Stimulated activated CD8-positive, alpha-beta memory T cell treated with anti-CD3 and anti-CD28 coated beads, Interleukin-4, amount 100 ng/mL, for 4 hours (primary cell): ENCODE data around the gene MOB2.
"Not testable (repeated sequence)": the region's sequence is repeated elsewhere in the genome, so short reads cannot be mapped to it uniquely, and the experiment has no call there.

Source experiments
- DNase-seq, 2 donors: peaks; one replicate each; pipeline ENCODE4 v3.0.0-alpha.2; 2020; ENCODE audit warnings: low read depth in 2 of 2, low spot score in 1 of 2

MOB2 gene

GRCh38 chr11:1518301-1518700, 31.7 kb upstream of the MOB2 start:
- DNase-seq = no peak

GRCh38 chr11:1517117-1518005, 30.8 kb upstream of the MOB2 start:
- no peak for DNase-seq

- no peak for DNase-seq
Measured at GRCh38 chr11:1516273-1517067, 29.9 kb upstream of the MOB2 start.

GRCh38 chr11:1515082-1516060, 28.8 kb upstream of the MOB2 start:
- DNase-seq = peak; percentile 32 to 50

GRCh38 chr11:1514336-1515061, 27.9 kb upstream of the MOB2 start:
- no peak for DNase-seq

GRCh38 chr11:1513326-1514296, 27.0 kb upstream of the MOB2 start:
- no peak for DNase-seq

GRCh38 chr11:1512531-1513258, 26.1 kb upstream of the MOB2 start:
- not testable (repeated sequence) for DNase-seq

- DNase-seq = no peak
Measured at GRCh38 chr11:1511937-1512496, 25.4 kb upstream of the MOB2 start.

- no peak for DNase-seq
Measured at GRCh38 chr11:1510928-1511327, 24.3 kb upstream of the MOB2 start.

- not testable (repeated sequence) for DNase-seq
Measured at GRCh38 chr11:1510351-1510750, 23.8 kb upstream of the MOB2 start.

- DNase-seq = no peak
Measured at GRCh38 chr11:1509626-1510255, 23.2 kb upstream of the MOB2 start.

- DNase-seq = no peak
Measured at GRCh38 chr11:1508986-1509385, 22.4 kb upstream of the MOB2 start.

GRCh38 chr11:1508491-1508891, 21.9 kb upstream of the MOB2 start:
- DNase-seq = no peak

- DNase-seq = no peak
Measured at GRCh38 chr11:1507381-1508140, 21.0 kb upstream of the MOB2 start.

- DNase-seq = no peak
Measured at GRCh38 chr11:1506981-1507380, 20.4 kb upstream of the MOB2 start.

GRCh38 chr11:1505480-1505879, 18.9 kb upstream of the MOB2 start:
- no peak for DNase-seq
